GM18508 (cell line): ENCODE results near the gene ARHGEF1.
"Not testable (repeated sequence)": the region's sequence is repeated elsewhere in the genome, so short reads cannot be mapped to it uniquely, and the experiment has no call there.

Experiments used
- ATAC-seq: cut with Tn5 transposase; IDR thresholded peaks from one replicate; pipeline ENCODE4 v1.9.1; 2021; ENCODE audit warnings: moderate number of reproducible peaks; ENCODE audit not compliant: insufficient read depth, unreplicated experiment

Gene ARHGEF1

GRCh38 chr19:41862445-41862986 lies 20.5 kb upstream of the ARHGEF1 start:
- ATAC-seq, result no peak

- ATAC-seq, result no peak
These were observed 19.6 kb upstream of the ARHGEF1 start for GRCh38 chr19:41863209-41863931.

GRCh38 chr19:41864374-41864773 lies 18.6 kb upstream of the ARHGEF1 start:
- ATAC-seq, result no peak

- no peak for ATAC-seq
These were observed 16.7 kb upstream of the ARHGEF1 start for GRCh38 chr19:41866284-41866683.

GRCh38 chr19:41868120-41868988 lies 14.6 kb upstream of the ARHGEF1 start:
- no peak for ATAC-seq

- no peak for ATAC-seq
These were observed 14.0 kb upstream of the ARHGEF1 start for GRCh38 chr19:41868989-41869300.

- no peak for ATAC-seq
These were observed 13.5 kb upstream of the ARHGEF1 start for GRCh38 chr19:41869374-41869955.

- no peak for ATAC-seq
These were observed 12.5 kb upstream of the ARHGEF1 start for GRCh38 chr19:41870401-41870873.

- no peak for ATAC-seq
These were observed 11.2 kb upstream of the ARHGEF1 start for GRCh38 chr19:41871573-41872383.

- no peak for ATAC-seq
These were observed 10.6 kb upstream of the ARHGEF1 start for GRCh38 chr19:41872384-41872774.

- ATAC-seq, result no peak
These were observed 10.0 kb upstream of the ARHGEF1 start for GRCh38 chr19:41872775-41873647.

- ATAC-seq, result not testable (repeated sequence)
These were observed 7.0 kb upstream of the ARHGEF1 start for GRCh38 chr19:41875973-41876372.

- ATAC-seq, result peak; percentile 37
These were observed 5.8 kb upstream of the ARHGEF1 start, which contains the start of gene CD79A for GRCh38 chr19:41876847-41877832. Gene CD79A, plus strand, starts transcription at chr19:41877279. Its CDS starts 26 bp downstream, at chr19:41877305.

GRCh38 chr19:41877916-41878905 lies 4.8 kb upstream of the ARHGEF1 start:
- ATAC-seq, result no peak

- no peak for ATAC-seq
These were observed 3.9 kb upstream of the ARHGEF1 start for GRCh38 chr19:41879080-41879479.

GRCh38 chr19:41879670-41880328 lies 3.2 kb upstream of the ARHGEF1 start:
- ATAC-seq, result no peak
